Right ventricle myocardium inferior (tissue), 1 donor: Measurements from ENCODE around the gene SMPDL3A. TPM values are rescaled to one million over a fixed set of nuclear protein-coding genes. Genes with fewer than 3 reads are reported as not detected.

Experiments used
- ATAC-seq: fragments of 200-7000 bp; cut with Tn5 transposase; one replicate; pipeline ENCODE4 v1.9.1; 2020; ENCODE audit warnings: mild to moderate bottlenecking, moderate library complexity
- DNase-seq: peaks from one replicate; pipeline ENCODE4 v3.0.0; 2021; ENCODE audit errors: missing footprints
- intact Hi-C: fragments of 100-400 bp; cut with DNase I; formaldehyde crosslinking; loops from one replicate; pipeline ENCODE4 v1.11.0; 2022
- total RNA-seq: library from RNA; stranded (reverse); fragmentation: NEBNext Ultra II Directional; extraction: Animal tissue kit (Norgen Biotek cat#: 25700); gene quantifications from one replicate; pipeline ENCODE4 v1.2.1, GENCODE V29; 2021
- donor health status: DM: no; HTN: yes; CAD: no; lungs with severe emphysema.

SMPDL3A gene
- total RNA-seq, 1 donor from 2014 or later, result 4.5 TPM

- DNase-seq (no peak), ATAC-seq (no peak)
- intact Hi-C loops, result no loop called here
Observed at GRCh38 chr6:122770835-122771601, 18.0 kb upstream of the SMPDL3A start.

- ATAC-seq (no peak), DNase-seq (no peak)
- intact Hi-C loops, result no loop called here
Observed at GRCh38 chr6:122772724-122773415, 16.2 kb upstream of the SMPDL3A start.

- DNase-seq, result no peak
- ATAC-seq, result no peak
- intact Hi-C loops, result no loop called here
Observed at GRCh38 chr6:122775975-122776374, 13.1 kb upstream of the SMPDL3A start.

- ATAC-seq, result no peak
- intact Hi-C loops, result no loop called here
- DNase-seq, result no peak
Observed at GRCh38 chr6:122778302-122778701, 10.8 kb upstream of the SMPDL3A start.

GRCh38 chr6:122778985-122779661 is 9.9 kb upstream of the SMPDL3A start:
- ATAC-seq, result no peak
- intact Hi-C loops, result no loop called here
- no peak for DNase-seq

- intact Hi-C loops, result no loop called here
- DNase-seq, result no peak
- no peak for ATAC-seq
Observed at GRCh38 chr6:122779667-122780066, 9.4 kb upstream of the SMPDL3A start, which contains the start of gene FABP7. Gene FABP7, plus strand, starts transcription at chr6:122779716. Its CDS starts 79 bp downstream, at chr6:122779795.

- DNase-seq (no peak), ATAC-seq (no peak)
- intact Hi-C loops, result no loop called here
Observed at GRCh38 chr6:122780114-122780513, 8.9 kb upstream of the SMPDL3A start.

- intact Hi-C loops, result no loop called here
- ATAC-seq (no peak), DNase-seq (no peak)
Observed at GRCh38 chr6:122781716-122782115, 7.3 kb upstream of the SMPDL3A start.

- ATAC-seq (no peak), DNase-seq (no peak)
- intact Hi-C loops, result no loop called here
Observed at GRCh38 chr6:122783401-122783800, 5.7 kb upstream of the SMPDL3A start.

GRCh38 chr6:122785891-122786290 is 3.2 kb upstream of the SMPDL3A start:
- no peak for ATAC-seq
- intact Hi-C loops, result no loop called here
- no peak for DNase-seq

- intact Hi-C loops, result no loop called here
- DNase-seq, result no peak
- no peak for ATAC-seq
Observed at GRCh38 chr6:122787721-122788120, 1.3 kb upstream of the SMPDL3A start.

- DNase-seq (no peak), ATAC-seq (no peak)
- intact Hi-C loops, result no loop called here
Observed at GRCh38 chr6:122788208-122788607, 850 bp upstream of the SMPDL3A start.

GRCh38 chr6:122788663-122789181 is 336 bp upstream of the SMPDL3A start:
- ATAC-seq (no peak), DNase-seq (no peak)
- intact Hi-C loops, result no loop called here

GRCh38 chr6:122790028-122790422 is 967 bp downstream of the SMPDL3A start:
- ATAC-seq (peak; percentile 43), DNase-seq (no peak)
- intact Hi-C loops, result no loop called here

GRCh38 chr6:122790423-122791309 is 1.6 kb downstream of the SMPDL3A start:
- no peak for DNase-seq
- ATAC-seq, result no peak
- intact Hi-C loops, result no loop called here

GRCh38 chr6:122791310-122791679 is 2.2 kb downstream of the SMPDL3A start:
- intact Hi-C loops, result no loop called here
- no peak for DNase-seq
- no peak for ATAC-seq

- intact Hi-C loops, result no loop called here
- no peak for DNase-seq
- ATAC-seq, result no peak
Observed at GRCh38 chr6:122792766-122793165, 3.7 kb downstream of the SMPDL3A start.

GRCh38 chr6:122797537-122797936 is 8.5 kb downstream of the SMPDL3A start:
- intact Hi-C loops, result loop anchor here (5.0 kb wide), 1 partner anchor 40 kb away; no protein-coding TSS in a partner anchor

More at GRCh38 chr6:122797537-122797936, 8.5 kb downstream of the SMPDL3A start:
- no peak for ATAC-seq
- no peak for DNase-seq
